B cell (primary cell): ENCODE data around the gene MIAT. TPM values are rescaled to one million over a fixed set of nuclear protein-coding genes. Genes with fewer than 3 reads are reported as not detected.

Experiments used
- ATAC-seq: fragments of 200-7000 bp; cut with Tn5 transposase; one replicate; pipeline ENCODE4 v1.10.0; 2021; ENCODE audit warnings: low read depth, mild to moderate bottlenecking, moderate number of reproducible peaks, moderate library complexity
- CTCF ChIA-PET: fragments of 350-600 bp; sonication (Branson Sonifier 250); formaldehyde crosslinking; loops from one replicate; lab custom pipeline; 2021; ENCODE audit warnings: antibody characterized with exemption, inconsistent platforms; lab: Charles Lee
- POLR2A ChIA-PET: fragments of 350-600 bp; sonication (Branson Sonifier 250); formaldehyde crosslinking; loops from one replicate; lab custom pipeline; 2021; ENCODE audit warnings: antibody characterized with exemption; lab: Charles Lee
- DNase-seq: peaks from one replicate; pipeline ENCODE4 v3.0.0; 2013
- H2AFZ ChIP-seq: 2 replicates; pipeline ENCODE4 v1.6.1; 2012; ENCODE audit warnings: mild to moderate bottlenecking, low read depth, low read length; ENCODE audit not compliant: insufficient read depth, poor library complexity, severe bottlenecking
- H3K27ac ChIP-seq, 2 donors: 1 replicate in 1 of 2; 2 replicates in 1 of 2; pipeline ENCODE4 v1.5.1; 2012 to 2013; ENCODE audit warnings: low read length in 2 of 2, mild to moderate bottlenecking in 2 of 2, moderate library complexity in 1 of 2
- H3K27me3 ChIP-seq, 4 experiments: fragments of 200-600 bp in 1 of 4; sonication (generic) in 1 of 4; replicated peaks in 1 of 4; 1 replicate in 2 of 4; 2 replicates in 2 of 4; pipeline versions ENCODE4 v1.6.1 to v1.7.0; 2013 to 2016; ENCODE audit warnings: low read length in 3 of 4, mild to moderate bottlenecking in 2 of 4, mixed read lengths in 1 of 4, moderate library complexity in 1 of 4; ENCODE audit not compliant: insufficient read depth in 4 of 4, control insufficient read depth in 3 of 4; ENCODE audit errors: control extremely low read depth in 1 of 4
- H3K36me3 ChIP-seq, 2 experiments: replicated peaks in 1 of 2; 1 replicate in 1 of 2; 2 replicates in 1 of 2; pipeline versions ENCODE4 v1.6.1 to v1.7.1; 2013; ENCODE audit warnings: low read length in 1 of 2; ENCODE audit not compliant: insufficient read depth in 2 of 2, control insufficient read depth in 1 of 2; ENCODE audit errors: control extremely low read depth in 1 of 2, extremely low read depth in 1 of 2
- H3K4me1 ChIP-seq, 2 donors: fragments of 200-600 bp in 1 of 2; sonication (generic) in 1 of 2; 1 replicate in 1 of 2; 2 replicates in 1 of 2; pipeline versions ENCODE4 v1.5.1 to v1.6.1; 2013 to 2017; ENCODE audit warnings: low read length in 2 of 2; ENCODE audit not compliant: control insufficient read depth in 2 of 2, insufficient read depth in 2 of 2
- H3K4me2 ChIP-seq: replicated peaks from 2 replicates; pipeline ENCODE3; 2012; ENCODE audit warnings: mild to moderate bottlenecking, low read depth, low read length; ENCODE audit not compliant: poor library complexity, severe bottlenecking
- H3K4me3 ChIP-seq, 5 experiments: fragments of 200-600 bp in 1 of 5; sonication (generic) in 1 of 5; 1 replicate in 3 of 5; 2 replicates in 2 of 5; pipeline versions ENCODE4 v1.5.1 to v1.7.0; 2011 to 2016; ENCODE audit warnings: low read length in 4 of 5, mild to moderate bottlenecking in 4 of 5, low read depth in 2 of 5, control low read depth in 1 of 5, moderate library complexity in 1 of 5; ENCODE audit not compliant: insufficient read depth in 1 of 5; ENCODE audit errors: control extremely low read depth in 1 of 5, extremely low read depth in 1 of 5
- H3K79me2 ChIP-seq: fragments of 200-600 bp; sonication (generic); one replicate; pipeline ENCODE4 v1.6.0; 2016; ENCODE audit warnings: low read length; ENCODE audit not compliant: control insufficient read depth, insufficient read depth
- H3K9ac ChIP-seq: fragments of 200-600 bp; sonication (generic); 2 replicates; pipeline ENCODE4 v1.6.1; 2017; ENCODE audit warnings: mild to moderate bottlenecking, low read length, moderate library complexity
- H3K9me3 ChIP-seq, 3 donors: one replicate each; pipeline versions ENCODE4 v1.6.1 to v1.7.1; 2013; ENCODE audit warnings: low read length in 2 of 3; ENCODE audit not compliant: control insufficient read depth in 2 of 3, insufficient read depth in 1 of 3; ENCODE audit errors: control extremely low read depth in 1 of 3
- H4K20me1 ChIP-seq: 2 replicates; pipeline ENCODE4 v1.6.0; 2012; ENCODE audit warnings: mild to moderate bottlenecking, low read length; ENCODE audit not compliant: insufficient read depth, control insufficient read depth, poor library complexity, severe bottlenecking
- H3K27ac Mint-ChIP-seq: one replicate; pipeline ENCODE4 v1.8.0; 2021; ENCODE audit warnings: mixed read lengths
- H3K27me3 Mint-ChIP-seq: one replicate; pipeline ENCODE4 v1.8.0; 2021; ENCODE audit warnings: mixed read lengths
- H3K4me1 Mint-ChIP-seq: one replicate; pipeline ENCODE4 v1.8.0; 2021; ENCODE audit warnings: mixed read lengths
- H3K4me3 Mint-ChIP-seq: one replicate; pipeline ENCODE4 v1.8.0; 2021; ENCODE audit warnings: mixed read lengths
- H3K9me3 Mint-ChIP-seq: one replicate; pipeline ENCODE4 v1.8.0; 2022; ENCODE audit warnings: mixed read lengths; ENCODE audit not compliant: insufficient read depth
- EZH2 ChIP-seq: IDR thresholded peaks from 2 replicates; pipeline ENCODE4 v1.6.1; 2012; ENCODE audit warnings: borderline replicate concordance, low read depth, mild to moderate bottlenecking, moderate library complexity, low read length; ENCODE audit not compliant: insufficient read depth, poor library complexity, severe bottlenecking
- WGBS: methylation state at CpG from one replicate; pipeline ENCODE4 v1.1.5; 2013; ENCODE audit warnings: missing lambda C conversion rate; ENCODE audit not compliant: insufficient coverage; 5-methylcytosine and 5-hydroxymethylcytosine counted together
- intact Hi-C: fragments of 100-400 bp; cut with micrococcal nuclease; formaldehyde crosslinking; loops from one replicate; pipeline ENCODE4 v1.10.0; 2022
- polyA plus RNA-seq: library from polyadenylated mRNA; depleted of rRNA; stranded (reverse); fragments of >200 nt; gene quantifications from 2 replicates; pipeline ENCODE4 v1.2.3, GENCODE V29; 2012
- total RNA-seq, 2 donors: library from RNA; stranded (reverse); fragments of 120-200 nt in 1 of 2; gene quantifications; 1 replicate in 1 of 2; 2 replicates in 1 of 2; pipeline versions ENCODE4 v1.2.3 to v1.2.4, GENCODE V29; 2013 to 2022
- TF ChIP-seq, protein P1 (sequence below): fragments of 200-600 bp; IDR thresholded peaks from one replicate; pipeline ENCODE4 v1.8.0; 2022; ENCODE audit warnings: antibody characterized with exemption, mild to moderate bottlenecking

MIAT gene
- total and polyA plus RNA-seq, 2 donors (not counting 1 experiment from before 2014, with no cell fraction given): 14.8 to 18.4 TPM

- CTCF ChIA-PET: no interaction called here
- Histone ChIP-seq H3K4me3 (no peak overlapping the region), H3K27me3 (peaks cover 0 to 3% (median 0%) of the 10 kb centered on the region in 4 experiments), H3K4me1 (peaks cover 13 to 24% of the 10 kb centered on the region in 2 donors), H3K27ac (no peak overlapping the region), H3K79me2 (no peaks in the 10 kb centered on the region), H4K20me1 (no peaks in the 10 kb centered on the region), H3K36me3 (no peaks in the 10 kb centered on the region), H3K9me3 (no peaks in the 10 kb centered on the region), H3K4me2 (peak overlapping the region; percentile 10), H3K9ac (no peak overlapping the region), H2AFZ (peak overlapping the region; percentile 36)
- Mint-ChIP-seq H3K9me3 (no peaks in the 10 kb centered on the region), H3K27me3 (peaks cover 6% of the 10 kb centered on the region), H3K4me1 (peaks cover 26% of the 10 kb centered on the region), H3K27ac (peak overlapping the region; percentile 41), H3K4me3 (no peak overlapping the region)
- WGBS: 68% methylated on average over 11 of the region's 12 CpGs
- no peak for DNase-seq
- no peak for TF ChIP-seq EZH2
- TF ChIP-seq, protein P1, sequence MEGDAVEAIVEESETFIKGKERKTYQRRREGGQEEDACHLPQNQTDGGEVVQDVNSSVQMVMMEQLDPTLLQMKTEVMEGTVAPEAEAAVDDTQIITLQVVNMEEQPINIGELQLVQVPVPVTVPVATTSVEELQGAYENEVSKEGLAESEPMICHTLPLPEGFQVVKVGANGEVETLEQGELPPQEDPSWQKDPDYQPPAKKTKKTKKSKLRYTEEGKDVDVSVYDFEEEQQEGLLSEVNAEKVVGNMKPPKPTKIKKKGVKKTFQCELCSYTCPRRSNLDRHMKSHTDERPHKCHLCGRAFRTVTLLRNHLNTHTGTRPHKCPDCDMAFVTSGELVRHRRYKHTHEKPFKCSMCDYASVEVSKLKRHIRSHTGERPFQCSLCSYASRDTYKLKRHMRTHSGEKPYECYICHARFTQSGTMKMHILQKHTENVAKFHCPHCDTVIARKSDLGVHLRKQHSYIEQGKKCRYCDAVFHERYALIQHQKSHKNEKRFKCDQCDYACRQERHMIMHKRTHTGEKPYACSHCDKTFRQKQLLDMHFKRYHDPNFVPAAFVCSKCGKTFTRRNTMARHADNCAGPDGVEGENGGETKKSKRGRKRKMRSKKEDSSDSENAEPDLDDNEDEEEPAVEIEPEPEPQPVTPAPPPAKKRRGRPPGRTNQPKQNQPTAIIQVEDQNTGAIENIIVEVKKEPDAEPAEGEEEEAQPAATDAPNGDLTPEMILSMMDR: no peak
- intact Hi-C loops: no loop called here
- ATAC-seq: no peak
- POLR2A ChIA-PET: no interaction called here
Measured at GRCh38 chr22:26610072-26610958, 47.1 kb upstream of the MIAT start.

DNA sequence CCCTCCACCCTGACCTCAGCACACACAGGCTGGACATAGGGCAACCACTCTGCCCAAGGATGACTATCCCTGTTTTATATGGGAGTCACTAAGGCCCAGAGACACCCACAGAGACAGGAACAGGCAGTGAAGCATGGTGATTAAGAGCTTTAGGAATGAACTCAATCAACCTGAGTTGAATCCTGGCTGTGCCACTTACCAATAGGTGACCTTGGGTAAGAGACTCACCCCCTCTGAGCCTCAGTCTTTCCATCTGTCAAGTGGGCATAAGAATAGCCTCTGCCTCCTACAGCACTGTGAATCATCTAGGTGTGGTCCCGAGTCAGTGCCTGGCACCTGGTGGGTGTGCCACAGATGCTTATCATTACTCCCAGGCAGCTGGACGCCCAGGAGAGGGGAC, 46.4 kb upstream of the MIAT start:
- peaks cover 30% of the 10 kb centered on the region for H3K4me1 Mint-ChIP-seq
- no peak overlapping the region for H3K4me3 Mint-ChIP-seq
- intact Hi-C loops: no loop called here
- Histone ChIP-seq H3K79me2 (no peaks in the 10 kb centered on the region), H2AFZ (no peak overlapping the region), H3K9ac (no peak overlapping the region), H3K4me2 (no peak overlapping the region), H3K36me3 (no peaks in the 10 kb centered on the region), H4K20me1 (no peaks in the 10 kb centered on the region), H3K9me3 (no peaks in the 10 kb centered on the region), H3K4me3 (no peak overlapping the region), H3K27me3 (peaks cover 0 to 4% (median 0%) of the 10 kb centered on the region in 4 experiments), H3K4me1 (peaks cover 18 to 31% of the 10 kb centered on the region in 2 donors), H3K27ac (no peak overlapping the region)
- DNase-seq: no peak
- no peak overlapping the region for H3K27ac Mint-ChIP-seq
- CTCF ChIA-PET: no interaction called here
- ATAC-seq: no peak
- POLR2A ChIA-PET: no interaction called here
- TF ChIP-seq, protein P1: no peak
- no peak for TF ChIP-seq EZH2
- peaks cover 6% of the 10 kb centered on the region for H3K27me3 Mint-ChIP-seq
- no peaks in the 10 kb centered on the region for H3K9me3 Mint-ChIP-seq
- WGBS: 71% methylated on average over 1 of the region's 2 CpGs
